PC-3 (cell line): ENCODE measurements around the gene ZNF562.

Source experiments
- CTCF ChIP-seq: fragments of 300-600 bp; sonication (generic); conservative IDR thresholded peaks from 2 replicates; pipeline ENCODE4 v1.5.1; 2017; ENCODE audit warnings: antibody characterized with exemption, low read depth, mild to moderate bottlenecking, low read length
- EZH2 ChIP-seq: fragments of 300-600 bp; sonication (generic); IDR thresholded peaks from one replicate; pipeline ENCODE4 v1.6.1; 2017; ENCODE audit warnings: antibody characterized with exemption, mild to moderate bottlenecking, low read length; ENCODE audit not compliant: unreplicated experiment
- EZH2phosphoT487 ChIP-seq: fragments of 300-600 bp; sonication (generic); IDR thresholded peaks from 2 replicates; pipeline ENCODE4 v1.6.1; 2018; ENCODE audit warnings: mild to moderate bottlenecking, antibody characterized with exemption, low read length, borderline replicate concordance

- TF ChIP-seq CTCF (no peak), EZH2phosphoT487 (no peak), EZH2 (no peak)
These were observed 30.4 kb downstream of the ZNF562 start for GRCh38 chr19:9644472-9644871.
